Measurements from ENCODE around the gene ASZ1. TPM values are rescaled to one million over a fixed set of nuclear protein-coding genes. Genes with fewer than 3 reads are reported as not detected.

The ASZ1 gene
- total and polyA plus RNA-seq, 2 of the 4 experiments (the other 2 are of a cell fraction) = not detected

DNA sequence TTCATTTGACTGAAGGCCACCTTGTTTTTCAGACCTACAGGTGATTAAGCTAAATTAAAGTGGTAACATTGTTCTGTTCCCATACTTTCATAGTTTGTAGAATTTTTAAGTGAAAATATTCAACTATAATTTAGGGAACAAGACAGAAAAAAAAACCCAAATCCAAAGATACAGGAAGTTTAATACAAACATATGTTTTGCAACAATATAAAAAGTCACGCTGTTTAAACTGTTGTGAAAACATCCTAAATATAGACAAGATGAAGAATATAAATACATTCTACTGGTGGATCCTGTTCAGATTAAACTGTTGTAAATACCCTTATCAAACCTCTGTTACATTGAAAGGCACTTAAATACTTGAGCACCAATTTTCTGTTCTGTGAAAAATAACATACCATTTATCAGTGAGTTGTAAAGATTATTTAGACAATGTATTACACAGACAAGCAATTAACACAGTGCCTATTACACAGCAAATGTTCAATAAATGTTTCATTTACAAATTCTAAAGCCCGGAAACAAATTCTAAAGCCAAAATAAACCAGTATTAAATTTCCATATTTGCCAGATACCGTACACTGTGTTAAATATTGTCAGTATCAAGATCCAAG, 14.2 kb downstream of the ASZ1 start:
- no peaks in the 10 kb centered on the region for H3K9me3 ChIP-seq (ENCODE audit: control insufficient read depth, insufficient read depth, low read length)
- no peaks in the 10 kb centered on the region for H3K36me3 ChIP-seq (ENCODE audit: control insufficient read depth, insufficient read depth, low read length)
- POLR2A ChIA-PET (ENCODE audit: unreplicated experiment) = no interaction called here
- H2AK9ac ChIP-seq (replicated peaks; ENCODE audit: low read depth, low read length, poor library complexity) = no peak overlapping the region
- H4K8ac ChIP-seq (ENCODE audit: low read depth in 2 of 2, low read length in 2 of 2) = no peak overlapping the region
- intact Hi-C loops (cut with micrococcal nuclease) (no loop called here), dilution Hi-C loops (cut with HindIII; ENCODE audit: low sequenced_read_pairs, unreplicated experiment) (no loop called here), in situ Hi-C loops (cut with MboI; ENCODE audit: low sequenced_read_pairs) (no loop called here)
- no peak overlapping the region for H2BK120ac ChIP-seq (ENCODE audit: low read depth, low read length)
- H3K4ac ChIP-seq (ENCODE audit: low read depth, low read length) = no peak overlapping the region
- no peak overlapping the region for H3K23ac ChIP-seq (ENCODE audit: low read depth, low read length)
- no TSS peak for BruUV-seq (replicated peaks)
- ATAC-seq (ENCODE audit: low read depth) (no peak), DNase-seq (no peak)
- H3K18ac ChIP-seq (ENCODE audit: low read depth, low read length) = no peak overlapping the region
- no peaks in the 10 kb centered on the region for H3K79me1 ChIP-seq (ENCODE audit: low read depth in 1 of 2, low read length in 2 of 2)
- no peaks in the 10 kb centered on the region for H3K27me3 ChIP-seq (ENCODE audit: control insufficient read depth, insufficient read depth, low read length)
- TF ChIP-seq FOS (IDR thresholded peaks at IDR 0.05; ENCODE audit: low read depth, low read length) (no peak), RFX5 (IDR thresholded peaks at IDR 0.05; ENCODE audit: low read depth, low read length) (no peak), RAD21 (IDR thresholded peaks at IDR 0.05; ENCODE audit: low read length) (no peak), SMC3 (IDR thresholded peaks at IDR 0.05; ENCODE audit: low read depth, low read length) (no peak), MAFK (IDR thresholded peaks at IDR 0.05; ENCODE audit: low read depth, low read length) (no peak), BHLHE40 (IDR thresholded peaks at IDR 0.05; ENCODE audit: low read depth, low read length) (no peak), CEBPB (IDR thresholded peaks at IDR 0.05; ENCODE audit: low read depth, low read length) (no peak), CHD1 (IDR thresholded peaks at IDR 0.05; ENCODE audit: low read depth, low read length) (no peak), NFE2L2 (IDR thresholded peaks at IDR 0.05; ENCODE audit: low read depth, low read length) (no peak), RCOR1 (IDR thresholded peaks at IDR 0.05; ENCODE audit: insufficient replicate concordance, low read length) (no peak), POLR2A (IDR thresholded peaks at IDR 0.05; ENCODE audit: low read depth, low read length) (no peak)
- TF ChIP-seq, protein P1, sequence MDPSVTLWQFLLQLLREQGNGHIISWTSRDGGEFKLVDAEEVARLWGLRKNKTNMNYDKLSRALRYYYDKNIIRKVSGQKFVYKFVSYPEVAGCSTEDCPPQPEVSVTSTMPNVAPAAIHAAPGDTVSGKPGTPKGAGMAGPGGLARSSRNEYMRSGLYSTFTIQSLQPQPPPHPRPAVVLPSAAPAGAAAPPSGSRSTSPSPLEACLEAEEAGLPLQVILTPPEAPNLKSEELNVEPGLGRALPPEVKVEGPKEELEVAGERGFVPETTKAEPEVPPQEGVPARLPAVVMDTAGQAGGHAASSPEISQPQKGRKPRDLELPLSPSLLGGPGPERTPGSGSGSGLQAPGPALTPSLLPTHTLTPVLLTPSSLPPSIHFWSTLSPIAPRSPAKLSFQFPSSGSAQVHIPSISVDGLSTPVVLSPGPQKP (IDR thresholded peaks at IDR 0.05; ENCODE audit: borderline replicate concordance, low read depth, low read length) = no peak
- TF ChIP-seq, protein P2, sequence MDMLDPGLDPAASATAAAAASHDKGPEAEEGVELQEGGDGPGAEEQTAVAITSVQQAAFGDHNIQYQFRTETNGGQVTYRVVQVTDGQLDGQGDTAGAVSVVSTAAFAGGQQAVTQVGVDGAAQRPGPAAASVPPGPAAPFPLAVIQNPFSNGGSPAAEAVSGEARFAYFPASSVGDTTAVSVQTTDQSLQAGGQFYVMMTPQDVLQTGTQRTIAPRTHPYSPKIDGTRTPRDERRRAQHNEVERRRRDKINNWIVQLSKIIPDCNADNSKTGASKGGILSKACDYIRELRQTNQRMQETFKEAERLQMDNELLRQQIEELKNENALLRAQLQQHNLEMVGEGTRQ (IDR thresholded peaks at IDR 0.05; ENCODE audit: low read depth, low read length) = no peak
- H4K91ac ChIP-seq (ENCODE audit: insufficient read depth, low read depth, low read length) = no peak overlapping the region
- H3K4me1 ChIP-seq (ENCODE audit: control insufficient read depth, insufficient read depth, low read length) = no peaks in the 10 kb centered on the region
- no peak overlapping the region for H2AFZ ChIP-seq (replicated peaks; ENCODE audit: low read length, poor library complexity)
- H3K4me2 ChIP-seq (ENCODE audit: low read depth, low read length) = no peak overlapping the region
- no CpG with 5 or more reads among the region's 3 CpGs for WGBS, 2 experiments (ENCODE audit: extremely low coverage in 2 of 2, insufficient read length in 1 of 2)
- H3K56ac ChIP-seq (ENCODE audit: extremely low read depth, insufficient read depth, low read length) = no peak overlapping the region
- no peak overlapping the region for H2BK20ac ChIP-seq (ENCODE audit: low read depth, low read length)
- no peak overlapping the region for H3K4me3 ChIP-seq (ENCODE audit: insufficient read depth, low read depth, low read length)
- H4K20me1 ChIP-seq (ENCODE audit: insufficient read depth, low read length) = no peaks in the 10 kb centered on the region
- H2BK5ac ChIP-seq (ENCODE audit: low read depth, low read length, poor library complexity, severe bottlenecking) = no peak overlapping the region
- no peak overlapping the region for H3K9ac ChIP-seq (ENCODE audit: low read depth, low read length)
- no peaks in the 10 kb centered on the region for H3K9me1 ChIP-seq (ENCODE audit: insufficient read depth, low read length)
- no peak overlapping the region for H4K5ac ChIP-seq (ENCODE audit: low read depth, low read length)
- H3K14ac ChIP-seq (replicated peaks; ENCODE audit: low read depth, low read length) = no peak overlapping the region
- H2AK5ac ChIP-seq (ENCODE audit: low read depth, low read length) = no peak overlapping the region
- no peak overlapping the region for H3K27ac ChIP-seq (ENCODE audit: insufficient read depth, low read length)
- CTCF ChIA-PET = no interaction called here
- H2BK15ac ChIP-seq (ENCODE audit: low read depth, low read length) = no peak overlapping the region
